Stimulated activated CD8-positive, alpha-beta memory T cell treated with anti-CD3 and anti-CD28 coated beads, Interleukin-15, amount 100 ng/mL, for 48 hours (primary cell): ENCODE data around the gene PLAAT5.
"Not testable (repeated sequence)": the region's sequence is repeated elsewhere in the genome, so short reads cannot be mapped to it uniquely, and the experiment has no call there.

Experiments
- DNase-seq, 2 donors: peaks; one replicate each; pipeline ENCODE4 v3.0.0-alpha.2; 2020; ENCODE audit warnings: low read depth in 2 of 2

The PLAAT5 gene

DNA sequence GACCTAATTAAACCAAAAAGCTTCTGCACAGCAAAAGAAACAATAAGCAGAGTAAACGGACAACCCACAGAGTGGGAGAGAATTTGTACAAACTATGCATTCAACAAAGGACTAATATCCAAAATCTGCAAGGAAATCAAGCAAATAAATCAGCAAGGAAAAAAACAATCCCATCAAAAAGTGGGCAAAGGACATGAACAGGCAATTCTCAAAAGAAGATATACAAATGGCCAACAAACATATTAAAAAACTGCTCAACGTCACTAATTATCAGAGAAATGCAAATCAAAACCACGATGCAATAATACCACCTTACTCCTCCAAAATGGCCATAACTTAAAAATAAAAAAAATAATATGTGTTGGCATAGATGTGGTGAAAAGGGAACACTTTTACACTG lies 5.2 kb downstream of the PLAAT5 start:
- DNase-seq, result no peak

DNA sequence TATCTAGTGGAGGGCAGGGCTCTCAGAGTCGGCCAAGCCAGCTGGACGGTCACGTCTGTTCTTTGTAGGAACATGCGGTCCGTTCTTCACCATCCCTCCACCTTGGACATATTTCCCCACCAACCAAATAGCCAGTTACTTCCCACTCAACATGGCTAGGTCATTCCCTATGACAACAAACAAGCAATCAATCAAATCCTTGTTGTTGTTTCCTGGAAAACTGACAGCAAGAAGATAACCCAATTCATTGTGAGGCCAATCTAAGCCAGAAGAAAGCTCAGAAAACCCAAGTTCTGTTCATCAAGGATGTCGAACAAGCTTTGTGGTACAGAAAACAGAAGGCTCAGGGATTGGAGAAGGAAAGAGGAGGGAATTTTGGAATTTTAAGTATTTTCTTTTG lies 10.9 kb downstream of the PLAAT5 start:
- DNase-seq, result no peak

DNA sequence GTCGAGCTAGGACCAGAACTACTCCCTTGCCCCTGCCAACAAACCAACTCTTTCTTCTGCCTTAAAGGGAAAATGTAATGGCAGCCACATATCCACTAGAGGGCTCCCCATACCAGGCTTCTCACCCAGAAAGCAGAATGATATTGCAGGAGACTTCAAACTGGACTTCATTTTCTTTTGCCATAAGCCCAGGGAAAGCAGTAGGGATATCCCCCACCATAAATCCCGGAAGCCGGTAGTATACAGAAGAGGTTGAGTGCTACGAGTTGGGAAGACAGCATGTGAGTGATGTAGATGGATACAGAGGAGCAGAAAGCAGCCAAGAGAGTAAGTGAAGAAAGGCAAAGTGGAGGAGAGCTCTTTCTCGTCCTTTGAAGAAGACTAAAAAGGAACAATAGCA lies 12.1 kb downstream of the PLAAT5 start:
- DNase-seq, result peak; percentile 11 to 18

DNA sequence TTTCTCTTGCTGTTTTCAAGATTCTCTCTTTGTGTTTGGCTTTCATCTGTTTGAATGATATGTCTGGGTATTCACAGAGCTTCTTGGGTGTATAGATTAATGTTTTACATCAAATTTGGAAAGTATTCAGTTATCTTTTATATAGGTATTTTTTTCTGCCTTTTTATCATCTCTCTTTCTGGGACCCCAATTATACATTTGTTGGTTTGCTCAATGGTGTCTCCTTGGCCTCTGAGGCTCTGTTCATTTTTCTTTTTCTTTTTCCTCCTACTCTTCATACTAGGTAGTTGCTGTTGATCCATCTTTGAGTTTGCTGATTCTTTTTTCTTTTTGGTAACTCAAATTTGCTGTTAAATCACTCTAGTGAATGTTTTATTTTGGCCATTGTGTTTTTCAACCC lies 14.3 kb downstream of the PLAAT5 start:
- DNase-seq, result no peak

DNA sequence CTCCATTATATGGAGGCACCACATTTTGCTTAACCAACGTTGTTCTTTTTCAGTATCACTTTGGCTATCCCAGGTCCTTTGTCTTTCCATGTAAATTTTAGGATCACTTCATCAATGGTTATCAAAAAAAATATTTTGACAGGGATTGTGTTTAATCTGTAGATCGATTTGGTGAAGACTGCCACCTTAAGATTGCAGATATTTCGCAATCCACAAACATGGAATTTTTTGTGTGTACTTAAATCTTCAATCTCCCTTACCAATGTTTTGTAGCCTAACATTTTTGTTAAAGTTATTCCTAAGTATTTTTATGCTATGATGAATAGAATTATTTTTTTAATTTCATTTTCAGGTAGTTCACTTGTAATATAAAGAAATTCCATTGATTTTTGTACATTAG lies 18.6 kb downstream of the PLAAT5 start:
- no peak for DNase-seq

DNA sequence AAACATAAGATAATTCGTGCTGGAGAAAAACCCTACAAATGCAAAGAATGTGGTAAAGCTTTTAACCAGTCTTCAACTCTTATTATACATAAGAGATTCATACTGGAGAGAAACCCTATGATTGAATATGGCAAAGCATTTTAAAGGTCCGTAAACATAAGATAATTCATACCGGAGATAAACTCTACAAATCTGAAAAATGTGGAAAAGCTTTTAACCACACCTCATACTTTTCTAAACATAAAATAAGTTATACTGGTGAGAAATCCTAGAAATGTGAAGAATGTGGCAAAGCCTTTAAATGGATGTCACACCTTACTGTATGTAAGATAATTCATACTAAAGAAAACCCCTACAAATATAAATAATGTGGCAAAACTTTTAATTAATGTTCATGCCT lies 20.7 kb downstream of the PLAAT5 start:
- DNase-seq, result no peak

DNA sequence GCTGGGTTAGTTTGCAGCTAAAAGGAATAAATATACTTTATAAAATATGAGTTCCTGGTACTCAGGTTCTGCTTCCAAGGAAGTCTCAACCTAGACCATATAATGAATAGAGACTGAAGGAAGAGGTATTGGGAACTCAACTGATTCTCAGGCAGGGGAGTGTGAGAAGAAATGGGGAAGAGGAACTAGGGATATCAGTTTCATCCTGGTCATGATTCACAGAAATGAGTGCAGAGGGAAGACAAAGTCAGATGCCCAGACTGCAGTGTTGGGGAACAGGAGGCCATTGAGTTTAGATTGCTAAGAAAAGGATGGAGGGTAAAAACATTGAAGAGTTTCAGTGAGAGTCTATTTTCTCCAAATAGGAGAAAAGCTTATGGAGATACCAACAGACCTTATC lies 28.8 kb downstream of the PLAAT5 start:
- no peak for DNase-seq

DNA sequence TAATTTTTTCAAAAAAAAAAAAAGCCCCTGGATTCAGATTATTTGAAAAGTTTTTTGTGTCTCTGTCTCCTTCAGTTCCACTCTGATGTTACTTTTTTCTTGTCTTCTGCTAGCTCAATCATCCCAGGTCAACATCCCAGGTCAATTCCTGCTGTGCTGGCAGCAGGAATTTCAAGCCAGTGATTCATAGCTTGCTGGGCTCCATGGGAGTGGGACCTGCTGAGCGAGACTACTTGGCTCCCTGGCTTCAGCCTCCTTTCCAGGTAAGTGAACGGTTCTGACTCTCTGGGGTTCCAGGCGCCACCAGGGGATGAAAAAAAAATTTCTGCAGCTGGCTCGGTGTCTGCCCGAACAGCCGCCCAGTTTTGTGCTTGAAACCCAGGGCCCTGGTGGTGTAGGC lies 31.4 kb downstream of the PLAAT5 start:
- DNase-seq, result no peak

DNA sequence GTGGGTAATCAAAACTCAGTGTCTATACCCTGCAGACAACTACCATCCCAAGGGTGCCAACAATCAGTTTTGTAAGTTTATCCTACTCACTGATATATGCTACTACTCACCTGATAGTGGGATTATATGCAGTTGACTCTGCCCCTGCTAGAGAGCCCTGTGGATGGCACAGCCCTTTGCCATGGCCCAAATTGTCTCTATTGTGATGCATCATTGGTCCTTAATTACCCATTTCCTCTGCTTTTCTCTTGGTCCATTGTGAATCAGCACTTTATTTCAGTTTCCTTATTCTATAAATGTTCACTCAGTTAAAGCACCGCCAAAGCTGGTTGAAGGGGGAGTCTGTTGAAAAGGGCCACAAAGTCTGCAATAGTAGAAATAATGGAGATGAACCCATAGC lies 42.3 kb downstream of the PLAAT5 start:
- DNase-seq, result no peak

DNA sequence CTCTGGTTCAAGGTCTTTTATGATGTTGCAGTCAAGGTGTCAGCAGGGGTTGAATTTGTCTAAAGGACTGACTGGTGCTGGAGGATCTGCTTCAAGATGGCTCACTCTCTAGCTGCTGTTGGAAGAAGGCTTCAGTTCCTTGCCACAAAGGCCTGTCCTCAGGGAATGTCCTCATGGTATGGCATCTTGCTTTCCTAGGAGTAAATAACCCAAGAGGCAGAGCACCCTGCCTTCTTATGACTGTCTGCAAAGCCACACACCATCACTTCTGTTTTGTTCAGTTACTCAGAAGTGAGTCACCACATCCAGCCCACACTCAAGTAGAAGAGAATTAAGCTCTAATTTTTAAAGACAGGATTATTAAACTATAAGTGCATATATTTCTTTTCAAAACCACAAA lies 45.2 kb downstream of the PLAAT5 start:
- DNase-seq, result no peak

DNA sequence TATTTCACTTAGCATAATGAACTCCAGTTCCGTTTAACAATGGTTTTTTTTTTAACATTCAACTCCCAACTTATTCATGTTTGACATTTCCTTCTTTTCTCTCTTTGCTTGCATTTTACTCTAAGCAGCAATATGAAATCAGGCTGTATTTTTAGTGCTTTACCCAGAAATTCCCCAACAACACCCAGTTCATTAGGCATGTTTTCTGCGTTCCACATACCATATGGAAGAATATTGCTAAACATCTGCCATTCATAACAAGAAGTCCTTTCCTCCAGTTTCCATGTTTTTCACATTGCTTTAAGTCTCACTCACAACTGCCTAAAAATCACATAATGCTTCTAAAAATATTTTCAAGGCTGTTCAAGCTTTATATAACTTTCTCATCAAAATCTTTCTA lies 45.8 kb downstream of the PLAAT5 start:
- DNase-seq, result no peak

DNA sequence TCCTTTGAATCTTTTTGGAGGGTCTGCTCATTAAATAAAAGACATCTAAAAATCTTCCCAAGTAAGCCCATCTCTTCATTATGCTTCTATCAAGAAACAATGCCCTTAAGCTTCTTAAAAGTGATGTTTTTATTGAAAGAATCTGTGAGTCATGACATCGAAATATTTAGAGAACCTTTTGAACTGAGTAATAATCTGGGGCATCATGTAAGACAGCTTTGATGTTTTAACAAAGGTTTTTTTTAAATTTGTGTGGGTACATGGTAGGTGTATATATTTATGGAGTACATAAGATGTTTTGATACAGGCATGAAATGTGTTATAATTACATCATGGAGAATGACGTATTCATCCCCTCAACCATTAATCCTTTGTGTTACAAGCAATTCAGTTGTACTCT lies 46.8 kb downstream of the PLAAT5 start:
- no peak for DNase-seq

DNA sequence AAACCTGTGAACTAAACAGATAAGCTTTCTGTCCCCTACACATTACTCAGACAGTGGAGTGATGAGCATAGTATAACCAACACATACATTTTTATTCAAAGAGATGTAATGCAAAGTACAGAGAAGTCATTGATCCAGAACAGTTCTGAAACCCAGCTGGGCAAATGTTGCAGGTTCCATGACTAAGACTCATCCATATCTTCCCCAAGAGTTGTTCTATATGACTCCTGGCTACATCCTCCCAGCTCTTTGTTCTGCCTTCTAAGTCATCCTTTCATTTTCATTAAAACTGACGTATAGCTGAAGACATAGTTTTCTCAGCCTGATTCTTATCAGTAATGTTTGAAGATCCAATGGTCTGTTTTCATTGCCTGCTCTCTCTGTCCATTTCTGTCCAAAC lies 47.3 kb downstream of the PLAAT5 start:
- DNase-seq, result no peak

DNA sequence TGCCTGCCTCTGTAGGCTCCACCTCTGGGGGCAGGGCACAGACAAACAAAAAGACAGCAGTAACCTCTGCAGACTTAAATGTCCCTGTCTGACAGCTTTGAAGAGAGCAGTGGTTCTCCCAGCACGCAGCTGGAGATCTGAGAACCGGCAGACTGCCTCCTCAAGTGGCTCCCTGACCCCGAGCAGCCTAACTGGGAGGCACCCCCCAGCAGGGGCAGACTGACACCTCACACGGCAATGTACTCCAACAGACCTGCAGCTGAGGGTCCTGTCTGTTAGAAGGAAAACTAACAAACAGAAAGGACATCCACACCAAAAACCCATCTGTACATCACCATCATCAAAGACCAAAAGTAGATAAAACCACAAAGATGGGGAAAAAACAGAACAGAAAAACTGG lies 55.1 kb downstream of the PLAAT5 start:
- not testable (repeated sequence) for DNase-seq

DNA sequence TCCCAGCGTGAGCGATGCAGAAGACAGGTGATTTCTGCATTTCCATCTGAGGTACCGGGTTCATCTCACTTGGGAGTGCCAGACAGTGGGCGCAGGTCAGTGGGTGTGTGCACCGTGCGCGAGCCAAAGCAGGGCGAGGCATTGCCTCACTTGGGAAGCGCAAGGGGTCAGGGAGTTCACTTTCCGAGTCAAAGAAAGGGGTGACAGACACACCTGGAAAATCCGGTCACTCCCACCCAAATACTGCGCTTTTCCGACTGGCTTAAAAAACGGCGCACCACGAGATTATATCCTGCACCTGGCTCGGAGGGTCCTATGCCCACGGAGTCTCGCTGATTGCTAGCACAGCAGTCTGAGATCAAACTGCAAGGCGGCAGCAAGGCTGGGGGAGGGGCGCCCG lies 55.6 kb downstream of the PLAAT5 start:
- not testable (repeated sequence) for DNase-seq

DNA sequence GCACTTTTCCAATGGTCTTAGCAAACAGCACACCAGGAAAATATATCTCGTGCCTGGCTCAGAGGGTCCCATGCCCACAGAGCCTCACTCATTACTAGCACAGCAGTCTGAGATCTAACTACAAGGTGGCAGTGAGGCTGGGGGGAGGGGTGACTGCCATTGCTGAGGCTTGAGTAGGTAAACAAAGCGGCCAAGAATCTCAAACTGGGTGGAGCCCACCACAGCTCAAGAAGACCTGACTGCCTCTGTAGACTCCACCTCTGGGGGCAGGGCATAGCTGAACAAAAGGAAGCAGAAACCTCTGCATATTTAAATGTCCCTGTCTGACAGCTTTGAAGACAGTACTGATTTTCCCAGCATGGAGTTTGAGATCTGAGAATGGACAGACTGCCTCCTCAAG lies 60.2 kb downstream of the PLAAT5 start:
- not testable (repeated sequence) for DNase-seq

DNA sequence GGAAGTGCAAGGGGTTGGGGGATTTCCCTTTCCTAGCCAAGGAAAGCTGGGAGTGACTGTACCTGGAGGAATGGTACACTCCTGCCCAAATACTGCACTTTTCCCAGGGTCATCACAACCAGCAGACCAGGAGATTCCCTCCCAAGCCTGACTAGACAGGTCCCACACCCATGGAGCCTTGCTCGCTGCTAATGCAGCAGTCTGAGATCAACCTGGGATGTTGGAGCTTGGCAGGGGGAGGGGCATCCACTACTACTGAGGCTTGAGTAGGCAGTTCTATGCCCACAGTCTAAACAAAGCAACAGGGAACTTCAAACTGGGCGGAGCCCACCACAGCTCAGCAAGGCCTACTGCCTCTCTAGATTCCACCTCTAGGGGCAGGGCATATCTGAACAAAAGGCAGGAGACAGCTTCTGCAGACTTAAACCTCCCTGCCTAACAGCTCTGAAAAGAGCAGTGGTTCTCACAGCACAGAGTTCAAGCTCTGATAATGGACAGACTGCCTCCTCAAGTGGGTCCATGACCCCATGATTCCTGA lies 62.9 kb downstream of the PLAAT5 start:
- no peak for DNase-seq

DNA sequence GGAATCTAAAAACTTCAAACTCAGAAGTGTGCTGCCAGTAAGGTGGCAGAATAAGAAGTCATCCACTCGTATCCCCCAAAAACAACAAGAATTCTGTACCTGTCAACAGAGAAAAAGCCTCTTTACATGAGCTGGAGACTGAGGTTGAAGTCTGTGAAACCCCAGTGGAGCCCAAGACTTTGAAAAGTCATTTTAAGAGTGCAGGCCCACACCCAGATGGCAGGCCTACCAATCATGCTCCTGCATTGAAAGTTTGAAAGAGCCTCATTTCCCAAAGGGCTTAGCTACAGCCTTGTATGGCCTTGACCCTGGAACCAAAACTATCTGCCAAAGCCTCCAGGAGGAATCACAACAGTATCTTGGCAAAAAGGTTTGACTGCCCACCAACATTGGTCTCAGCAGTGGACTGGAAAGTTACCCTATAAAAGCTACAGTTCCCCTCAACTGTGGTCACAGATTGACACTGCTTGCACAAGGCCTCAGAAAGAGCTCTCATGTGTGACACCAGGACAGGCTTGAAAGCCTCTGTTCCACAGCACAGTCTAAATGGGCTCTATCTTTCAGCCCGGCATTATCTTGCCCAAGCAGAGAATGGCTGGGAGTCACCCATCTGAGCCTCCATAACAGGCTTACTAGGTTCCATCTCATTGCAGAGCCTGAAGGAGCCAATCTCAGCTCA lies 73.7 kb downstream of the PLAAT5 start:
- DNase-seq, result no peak
